Measurements from ENCODE around the gene KCND2. TPM values are rescaled to one million over a fixed set of nuclear protein-coding genes. Genes with fewer than 3 reads are reported as not detected.

The KCND2 gene
- polyA plus RNA-seq, 3 donors: not detected

GRCh38 chr7:120609136-120609753 lies 336.3 kb downstream of the KCND2 start:
- H3K27ac Mint-ChIP-seq: no peak overlapping the region
- no peaks in the 10 kb centered on the region for H3K36me3 Mint-ChIP-seq
- Histone ChIP-seq H3K4me2 (replicated peaks; ENCODE audit: extremely low read depth, low read length, poor library complexity, severe bottlenecking) (no peak overlapping the region), H3K27me3 (ENCODE audit: control insufficient read depth in 2 of 2, insufficient read depth in 2 of 2, low read length in 2 of 2) (no peaks in the 10 kb centered on the region), H3K27ac (ENCODE audit: low read depth in 1 of 2, low read length in 2 of 2) (no peak overlapping the region), H4K20me1 (ENCODE audit: insufficient read depth, low read length) (no peaks in the 10 kb centered on the region), H3K9ac (ENCODE audit: insufficient read depth, low read length, poor library complexity, severe bottlenecking) (no peak overlapping the region), H3K4me1 (ENCODE audit: control insufficient read depth in 1 of 2, insufficient read depth in 2 of 2, low read length in 2 of 2) (no peaks in the 10 kb centered on the region), H2AFZ (ENCODE audit: insufficient read depth, low read depth, low read length, poor library complexity, severe bottlenecking) (no peak overlapping the region), H3K79me2 (ENCODE audit: insufficient read depth, low read length) (no peaks in the 10 kb centered on the region), H3K36me3 (replicated peaks in 1 of 2; ENCODE audit: control insufficient read depth in 1 of 2, insufficient read depth in 2 of 2, low read length in 2 of 2) (no peaks in the 10 kb centered on the region), H3K4me3 (replicated peaks in 1 of 3; ENCODE audit: low read depth in 2 of 3, low read length in 3 of 3) (no peak overlapping the region), H3K9me3 (replicated peaks in 1 of 2; ENCODE audit: control insufficient read depth in 1 of 2, insufficient read depth in 1 of 2, low read length in 2 of 2) (no peaks in the 10 kb centered on the region)
- TF ChIP-seq CTCF (IDR thresholded peaks at IDR 0.05): no peak
- no peaks in the 10 kb centered on the region for H3K4me1 Mint-ChIP-seq
- intact Hi-C loops (cut with micrococcal nuclease): no loop called here
- no peak overlapping the region for H3K4me3 Mint-ChIP-seq
- WGBS (ENCODE audit: insufficient coverage): 54% methylated on average over 2 of the region's 7 CpGs
- peaks cover 0 to 2% (median 0%) of the 10 kb centered on the region in 7 donors for H3K9me3 Mint-ChIP-seq
- no peaks in the 10 kb centered on the region for H3K27me3 Mint-ChIP-seq (ENCODE audit: low read depth in 3 of 3)
- no peak for DNase-seq

GRCh38 chr7:120611975-120612374 lies 339.0 kb downstream of the KCND2 start:
- Histone ChIP-seq H3K27me3 (ENCODE audit: control insufficient read depth in 2 of 2, insufficient read depth in 2 of 2, low read length in 2 of 2) (no peaks in the 10 kb centered on the region), H3K27ac (ENCODE audit: low read depth in 1 of 2, low read length in 2 of 2) (no peak overlapping the region), H4K20me1 (ENCODE audit: insufficient read depth, low read length) (no peaks in the 10 kb centered on the region), H2AFZ (ENCODE audit: insufficient read depth, low read depth, low read length, poor library complexity, severe bottlenecking) (no peak overlapping the region), H3K4me3 (replicated peaks in 1 of 3; ENCODE audit: low read depth in 2 of 3, low read length in 3 of 3) (no peak overlapping the region), H3K9ac (ENCODE audit: insufficient read depth, low read length, poor library complexity, severe bottlenecking) (no peak overlapping the region), H3K4me1 (ENCODE audit: control insufficient read depth in 1 of 2, insufficient read depth in 2 of 2, low read length in 2 of 2) (no peaks in the 10 kb centered on the region), H3K36me3 (replicated peaks in 1 of 2; ENCODE audit: control insufficient read depth in 1 of 2, insufficient read depth in 2 of 2, low read length in 2 of 2) (no peaks in the 10 kb centered on the region), H3K4me2 (replicated peaks; ENCODE audit: extremely low read depth, low read length, poor library complexity, severe bottlenecking) (no peak overlapping the region), H3K79me2 (ENCODE audit: insufficient read depth, low read length) (no peaks in the 10 kb centered on the region), H3K9me3 (replicated peaks in 1 of 2; ENCODE audit: control insufficient read depth in 1 of 2, insufficient read depth in 1 of 2, low read length in 2 of 2) (no peaks in the 10 kb centered on the region)
- intact Hi-C loops (cut with micrococcal nuclease): no loop called here
- H3K4me1 Mint-ChIP-seq: no peaks in the 10 kb centered on the region
- H3K9me3 Mint-ChIP-seq: peaks cover 0 to 4% (median 0%) of the 10 kb centered on the region in 7 donors
- DNase-seq: no peak
- no peak for TF ChIP-seq CTCF (IDR thresholded peaks at IDR 0.05)
- H3K27me3 Mint-ChIP-seq (ENCODE audit: low read depth in 3 of 3): no peaks in the 10 kb centered on the region
- H3K36me3 Mint-ChIP-seq: no peaks in the 10 kb centered on the region
- no CpG with 5 or more reads among the region's 1 CpG for WGBS (ENCODE audit: insufficient coverage)
- no peak overlapping the region for H3K4me3 Mint-ChIP-seq
- no peak overlapping the region for H3K27ac Mint-ChIP-seq

Measured in CD14-positive monocyte (primary cell).